Nephron (organoid): ENCODE results near the gene ANO4.

Source experiments
- H3K27ac Mint-ChIP-seq, 3 experiments: 2 replicates each; pipeline ENCODE4 v1.8.0; 2020; ENCODE audit warnings: mixed read lengths in 3 of 3, mild to moderate bottlenecking in 2 of 3, moderate library complexity in 1 of 3
- H3K27me3 Mint-ChIP-seq: 2 replicates; pipeline ENCODE4 v1.8.0; 2021; ENCODE audit warnings: low read depth, mild to moderate bottlenecking, moderate library complexity, mixed read lengths
- H3K36me3 Mint-ChIP-seq: 2 replicates; pipeline ENCODE4 v1.8.0; 2020; ENCODE audit warnings: low read depth, mixed read lengths
- H3K4me1 Mint-ChIP-seq: 2 replicates; pipeline ENCODE4 v1.8.0; 2020; ENCODE audit warnings: mixed read lengths
- H3K4me3 Mint-ChIP-seq, 3 experiments: 2 replicates each; pipeline ENCODE4 v1.8.0; 2020; ENCODE audit warnings: mild to moderate bottlenecking in 3 of 3, mixed read lengths in 3 of 3, moderate library complexity in 2 of 3
- H3K9me3 Mint-ChIP-seq: 2 replicates; pipeline ENCODE4 v1.8.0; 2020; ENCODE audit warnings: mixed read lengths
- TF ChIP-seq, protein P1 (sequence below), 3 experiments: fragments of 200-600 bp; sonication (generic); IDR thresholded peaks; one replicate each; pipeline ENCODE4 v1.5.0; 2021; ENCODE audit warnings: antibody characterized with exemption in 3 of 3; ENCODE audit not compliant: unreplicated experiment in 3 of 3

Gene ANO4

DNA sequence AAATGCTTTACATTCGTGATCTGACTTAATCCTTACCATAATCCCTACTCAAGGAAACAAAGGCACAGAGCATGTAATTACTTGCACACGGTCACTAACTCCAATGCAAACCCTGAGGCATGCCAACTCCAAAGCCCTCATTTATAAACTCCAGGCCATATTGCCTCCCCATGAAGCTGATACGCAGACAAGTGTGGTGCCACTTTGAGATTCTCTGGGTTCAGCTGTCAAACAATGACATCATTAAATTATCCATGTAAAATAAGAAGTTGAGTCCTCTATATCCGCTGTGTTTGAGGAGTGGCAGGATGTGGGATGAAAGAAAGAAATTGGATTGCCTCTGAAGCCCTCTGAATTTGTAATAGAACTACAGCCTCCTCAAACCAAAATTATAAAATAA is 62.8 kb downstream of the ANO4 start:
- peaks cover 14% of the 10 kb centered on the region for H3K4me1 Mint-ChIP-seq
- no peaks in the 10 kb centered on the region for H3K27me3 Mint-ChIP-seq
- H3K4me3 Mint-ChIP-seq = no peak overlapping the region
- no peak overlapping the region for H3K27ac Mint-ChIP-seq
- H3K36me3 Mint-ChIP-seq = no peaks in the 10 kb centered on the region
- TF ChIP-seq, protein P1, sequence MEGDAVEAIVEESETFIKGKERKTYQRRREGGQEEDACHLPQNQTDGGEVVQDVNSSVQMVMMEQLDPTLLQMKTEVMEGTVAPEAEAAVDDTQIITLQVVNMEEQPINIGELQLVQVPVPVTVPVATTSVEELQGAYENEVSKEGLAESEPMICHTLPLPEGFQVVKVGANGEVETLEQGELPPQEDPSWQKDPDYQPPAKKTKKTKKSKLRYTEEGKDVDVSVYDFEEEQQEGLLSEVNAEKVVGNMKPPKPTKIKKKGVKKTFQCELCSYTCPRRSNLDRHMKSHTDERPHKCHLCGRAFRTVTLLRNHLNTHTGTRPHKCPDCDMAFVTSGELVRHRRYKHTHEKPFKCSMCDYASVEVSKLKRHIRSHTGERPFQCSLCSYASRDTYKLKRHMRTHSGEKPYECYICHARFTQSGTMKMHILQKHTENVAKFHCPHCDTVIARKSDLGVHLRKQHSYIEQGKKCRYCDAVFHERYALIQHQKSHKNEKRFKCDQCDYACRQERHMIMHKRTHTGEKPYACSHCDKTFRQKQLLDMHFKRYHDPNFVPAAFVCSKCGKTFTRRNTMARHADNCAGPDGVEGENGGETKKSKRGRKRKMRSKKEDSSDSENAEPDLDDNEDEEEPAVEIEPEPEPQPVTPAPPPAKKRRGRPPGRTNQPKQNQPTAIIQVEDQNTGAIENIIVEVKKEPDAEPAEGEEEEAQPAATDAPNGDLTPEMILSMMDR (IDR thresholded peaks at IDR 0.05; ENCODE audit: unreplicated experiment in 3 of 3) = no peak
- H3K9me3 Mint-ChIP-seq = no peaks in the 10 kb centered on the region

DNA sequence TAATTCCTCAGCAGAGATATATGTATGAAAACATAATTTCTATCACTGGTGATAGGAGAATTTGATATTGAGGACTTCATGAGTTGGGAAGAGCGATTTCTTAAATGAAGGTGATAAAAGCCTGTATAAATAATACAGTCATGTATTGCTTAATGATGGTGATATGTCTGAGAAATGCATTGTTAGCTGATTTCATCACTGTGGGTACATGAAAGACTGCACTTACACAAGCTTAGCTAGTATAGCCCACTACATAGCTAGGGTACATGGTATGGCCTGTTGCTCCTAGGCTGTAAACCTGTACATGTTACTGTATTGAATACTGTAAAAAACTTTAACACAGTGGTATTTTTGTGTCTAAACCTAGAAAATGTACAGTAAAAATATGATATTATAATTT is 63.4 kb downstream of the ANO4 start:
- H3K27ac Mint-ChIP-seq = no peak overlapping the region

DNA sequence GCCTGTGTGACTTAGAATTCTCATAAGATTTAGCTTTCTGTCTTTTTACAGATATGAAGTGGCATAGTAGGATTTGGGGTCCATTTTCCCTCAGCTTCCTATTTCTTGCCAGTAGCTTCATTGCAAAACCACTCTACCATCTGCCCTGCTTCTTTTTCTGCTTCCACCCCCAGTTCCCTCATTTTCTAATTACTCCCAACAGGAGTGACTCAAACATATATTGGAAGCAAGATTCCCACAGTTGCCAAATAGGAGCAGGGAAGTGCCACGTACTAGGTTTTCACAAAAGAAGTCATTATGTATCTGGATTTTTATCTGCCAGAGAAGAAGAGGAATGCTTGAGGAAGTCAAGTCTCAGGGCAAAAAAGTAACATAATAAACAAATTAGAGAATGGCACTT is 64.1 kb downstream of the ANO4 start:
- H3K27ac Mint-ChIP-seq = no peak overlapping the region
- TF ChIP-seq, protein P1 (IDR thresholded peaks at IDR 0.05; ENCODE audit: unreplicated experiment in 3 of 3) = no peak
- no peaks in the 10 kb centered on the region for H3K36me3 Mint-ChIP-seq
- H3K4me1 Mint-ChIP-seq = peaks cover 14% of the 10 kb centered on the region
- H3K27me3 Mint-ChIP-seq = no peaks in the 10 kb centered on the region
- H3K9me3 Mint-ChIP-seq = no peaks in the 10 kb centered on the region
- no peak overlapping the region for H3K4me3 Mint-ChIP-seq

More for the DNA sequence above, 63.4 kb downstream of the ANO4 start:
- H3K4me3 Mint-ChIP-seq = no peak overlapping the region
- H3K4me1 Mint-ChIP-seq = peaks cover 14% of the 10 kb centered on the region
- H3K9me3 Mint-ChIP-seq = no peaks in the 10 kb centered on the region
- TF ChIP-seq, protein P1 (IDR thresholded peaks at IDR 0.05; ENCODE audit: unreplicated experiment in 3 of 3) = no peak
- no peaks in the 10 kb centered on the region for H3K27me3 Mint-ChIP-seq
- no peaks in the 10 kb centered on the region for H3K36me3 Mint-ChIP-seq

DNA sequence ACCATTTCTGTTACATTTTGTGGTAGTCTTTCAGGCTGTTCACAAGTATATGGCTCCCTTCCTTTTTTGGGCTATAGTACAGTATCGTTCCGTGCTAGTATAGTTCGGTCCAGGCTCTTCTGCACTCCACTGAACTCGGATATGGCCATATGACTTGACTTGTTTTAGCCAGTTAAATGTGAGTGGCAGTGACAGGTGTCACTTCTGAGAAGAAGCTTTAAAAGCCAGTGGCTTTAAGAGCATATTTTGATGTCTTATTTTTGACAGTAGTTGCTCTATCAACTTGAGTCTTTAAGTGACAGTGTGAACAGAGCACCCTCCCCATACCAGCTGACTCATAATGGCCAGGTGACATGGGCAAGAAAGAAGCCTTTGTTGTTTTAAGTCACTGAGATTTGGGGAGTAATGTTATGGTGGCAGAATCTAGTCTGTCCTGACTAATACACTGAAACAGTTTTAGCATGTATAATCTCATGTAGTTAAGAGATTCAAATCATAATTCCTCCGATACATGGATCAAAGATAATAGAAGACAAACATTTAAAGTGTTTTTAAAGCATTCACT is 64.6 kb downstream of the ANO4 start:
- Mint-ChIP-seq H3K27ac (no peak overlapping the region), H3K4me3 (no peak overlapping the region), H3K4me1 (peaks cover 14% of the 10 kb centered on the region), H3K27me3 (no peaks in the 10 kb centered on the region), H3K9me3 (no peaks in the 10 kb centered on the region), H3K36me3 (no peaks in the 10 kb centered on the region)
- TF ChIP-seq, protein P1 (IDR thresholded peaks at IDR 0.05; ENCODE audit: unreplicated experiment in 3 of 3) = no peak

DNA sequence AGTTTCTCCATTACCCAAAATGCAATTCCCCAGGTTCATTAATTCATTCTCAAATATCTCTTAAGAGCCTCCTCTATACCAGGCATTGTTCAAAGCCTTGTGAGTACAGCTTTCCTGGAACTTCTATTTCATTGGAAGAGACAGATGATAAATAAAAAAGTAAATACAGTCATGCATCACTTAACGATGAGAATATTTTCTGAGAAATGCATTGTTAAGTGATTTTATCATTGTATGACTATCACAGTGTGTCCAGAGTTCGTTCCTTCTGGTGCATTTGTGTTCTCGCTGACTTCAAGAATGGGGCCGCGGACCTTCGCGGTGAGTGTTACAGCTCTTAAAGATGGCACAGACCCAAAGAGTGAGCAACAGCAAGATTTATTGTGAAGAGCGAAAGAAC is 66.0 kb downstream of the ANO4 start:
- peaks cover 14% of the 10 kb centered on the region for H3K4me1 Mint-ChIP-seq
- no peaks in the 10 kb centered on the region for H3K36me3 Mint-ChIP-seq
- H3K4me3 Mint-ChIP-seq = no peak overlapping the region
- H3K9me3 Mint-ChIP-seq = no peaks in the 10 kb centered on the region
- TF ChIP-seq, protein P1 (IDR thresholded peaks at IDR 0.05; ENCODE audit: unreplicated experiment in 3 of 3) = no peak
- no peaks in the 10 kb centered on the region for H3K27me3 Mint-ChIP-seq
- H3K27ac Mint-ChIP-seq = no peak overlapping the region

DNA sequence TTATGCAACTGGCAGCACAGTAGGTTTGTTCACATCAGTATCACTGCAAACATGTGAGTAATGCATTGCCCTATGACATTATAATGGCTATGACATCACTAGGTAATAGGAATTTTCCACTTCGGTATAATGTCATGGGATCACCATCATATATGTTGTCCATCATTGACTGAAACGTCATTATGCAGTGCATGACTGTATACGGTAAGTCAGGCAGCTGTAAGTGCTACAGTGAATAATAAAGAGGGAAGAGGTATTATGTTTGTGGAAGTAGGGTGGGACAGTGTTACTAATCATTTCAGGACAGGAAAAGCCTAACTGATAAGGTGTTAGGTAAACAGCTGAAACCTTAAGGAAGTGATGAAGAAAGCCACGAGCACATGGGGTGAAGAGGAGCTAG is 68.1 kb downstream of the ANO4 start:
- Mint-ChIP-seq H3K9me3 (no peaks in the 10 kb centered on the region), H3K4me1 (peaks cover 11% of the 10 kb centered on the region), H3K36me3 (no peaks in the 10 kb centered on the region), H3K27me3 (no peaks in the 10 kb centered on the region), H3K4me3 (no peak overlapping the region), H3K27ac (no peak overlapping the region)
- TF ChIP-seq, protein P1 (IDR thresholded peaks at IDR 0.05; ENCODE audit: unreplicated experiment in 3 of 3) = no peak
